OCI-LY1 (cell line): Measurements from ENCODE around the gene STAG1.

Source experiments
- EZH2 ChIP-seq: fragments of 200-600 bp; sonication (generic), shearing (Covaris generic); IDR thresholded peaks from 2 replicates; pipeline ENCODE4 v1.8.0; 2017; ENCODE audit warnings: borderline replicate concordance, mixed run types, mild to moderate bottlenecking, antibody characterized with exemption, low read length, moderate library complexity, mixed read lengths
- TF ChIP-seq, protein P1 (sequence below): fragments of 200-600 bp; sonication (generic), shearing (Covaris generic); IDR thresholded peaks from 2 replicates; pipeline ENCODE4 v1.5.1; 2017; ENCODE audit warnings: mild to moderate bottlenecking, antibody characterized with exemption, low read length, moderate library complexity, mixed read lengths

DNA sequence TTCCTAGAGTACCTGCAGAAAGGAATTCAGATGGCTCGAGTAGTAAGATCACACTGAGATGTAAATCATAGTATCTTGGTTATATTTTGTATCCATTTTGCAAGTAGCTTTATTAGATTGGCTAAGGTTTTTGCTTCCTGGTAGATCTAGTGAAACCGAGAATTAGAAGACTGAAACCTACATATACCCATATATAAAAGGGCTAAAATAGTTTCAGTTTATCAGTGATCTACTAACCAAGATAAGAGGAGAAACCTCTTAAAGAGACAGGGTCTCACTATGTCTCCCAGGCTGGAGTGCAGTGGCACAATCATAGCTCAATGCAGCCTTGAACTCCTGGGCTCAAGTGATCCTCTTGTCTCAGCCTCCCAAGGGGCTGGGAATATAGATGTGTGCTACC is 366.7 kb downstream of the STAG1 start:
- TF ChIP-seq, protein P1, sequence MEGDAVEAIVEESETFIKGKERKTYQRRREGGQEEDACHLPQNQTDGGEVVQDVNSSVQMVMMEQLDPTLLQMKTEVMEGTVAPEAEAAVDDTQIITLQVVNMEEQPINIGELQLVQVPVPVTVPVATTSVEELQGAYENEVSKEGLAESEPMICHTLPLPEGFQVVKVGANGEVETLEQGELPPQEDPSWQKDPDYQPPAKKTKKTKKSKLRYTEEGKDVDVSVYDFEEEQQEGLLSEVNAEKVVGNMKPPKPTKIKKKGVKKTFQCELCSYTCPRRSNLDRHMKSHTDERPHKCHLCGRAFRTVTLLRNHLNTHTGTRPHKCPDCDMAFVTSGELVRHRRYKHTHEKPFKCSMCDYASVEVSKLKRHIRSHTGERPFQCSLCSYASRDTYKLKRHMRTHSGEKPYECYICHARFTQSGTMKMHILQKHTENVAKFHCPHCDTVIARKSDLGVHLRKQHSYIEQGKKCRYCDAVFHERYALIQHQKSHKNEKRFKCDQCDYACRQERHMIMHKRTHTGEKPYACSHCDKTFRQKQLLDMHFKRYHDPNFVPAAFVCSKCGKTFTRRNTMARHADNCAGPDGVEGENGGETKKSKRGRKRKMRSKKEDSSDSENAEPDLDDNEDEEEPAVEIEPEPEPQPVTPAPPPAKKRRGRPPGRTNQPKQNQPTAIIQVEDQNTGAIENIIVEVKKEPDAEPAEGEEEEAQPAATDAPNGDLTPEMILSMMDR = no peak
- TF ChIP-seq EZH2 = no peak
